ENCODE measurements around the gene PLXND1.
"Not testable (repeated sequence)": the region's sequence is repeated elsewhere in the genome, so short reads cannot be mapped to it uniquely, and the experiment has no call there.

Gene PLXND1

DNA sequence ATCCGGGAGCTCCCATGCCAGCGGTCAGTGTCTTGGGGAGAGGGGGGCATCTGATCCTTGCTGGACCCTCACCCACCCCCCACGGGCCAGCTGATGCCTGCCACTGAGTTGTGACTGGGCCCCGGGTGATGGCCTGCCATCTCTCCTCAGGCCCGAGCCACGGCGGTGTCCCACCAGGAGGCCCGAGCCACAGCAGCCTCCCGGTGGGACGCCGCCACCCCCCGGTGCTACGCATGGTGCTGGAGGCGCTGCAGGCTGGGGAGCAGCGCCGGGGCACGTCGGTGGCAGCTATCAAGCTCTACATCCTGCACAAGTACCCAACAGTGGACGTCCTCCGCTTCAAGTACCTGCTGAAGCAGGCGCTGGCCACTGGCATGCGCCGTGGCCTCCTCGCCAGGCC is 59.2 kb downstream of the PLXND1 start:
- no peak for DNase-seq (ENCODE audit: low spot score)

DNA sequence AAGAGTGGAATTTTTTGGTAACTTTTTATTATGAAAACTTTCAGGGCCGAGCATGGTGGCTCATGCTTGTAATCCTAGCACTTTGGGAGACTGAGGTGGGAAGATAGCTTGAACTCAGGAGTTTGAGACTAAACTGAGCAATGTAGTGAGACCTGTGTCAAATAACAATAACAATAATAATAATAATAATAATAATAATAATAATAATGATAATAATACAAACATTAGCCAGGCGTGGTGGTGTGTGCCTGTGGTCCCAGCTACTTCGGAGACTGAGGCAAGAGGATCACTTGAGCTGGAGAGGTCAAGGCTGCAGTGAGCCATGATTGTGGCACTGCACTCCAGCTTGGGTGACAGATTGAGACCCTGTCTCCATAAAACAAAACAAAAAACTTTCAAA is 60.5 kb downstream of the PLXND1 start:
- not testable (repeated sequence) for DNase-seq (ENCODE audit: low spot score)

DNA sequence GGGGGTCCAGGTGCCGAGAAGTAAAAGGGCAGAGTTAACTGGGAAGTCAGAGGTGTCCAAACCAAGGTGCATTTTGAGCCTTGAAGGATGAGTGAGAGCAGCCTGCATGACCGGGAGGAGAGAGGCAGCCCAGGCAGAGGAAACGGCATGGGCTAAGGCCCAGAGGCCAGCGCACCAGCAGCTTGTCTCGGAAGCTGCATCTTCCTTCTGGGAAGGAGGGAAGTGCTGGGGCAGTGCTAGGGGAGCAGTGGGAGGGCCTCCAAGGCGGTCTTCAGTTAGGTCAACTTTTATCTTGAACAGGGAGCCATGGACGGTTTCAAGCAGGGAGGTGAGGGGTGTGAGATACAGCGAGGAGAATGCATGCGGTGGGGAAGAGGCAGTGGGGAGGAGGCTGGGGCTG is 62.5 kb downstream of the PLXND1 start:
- DNase-seq (ENCODE audit: low spot score) = no peak

DNA sequence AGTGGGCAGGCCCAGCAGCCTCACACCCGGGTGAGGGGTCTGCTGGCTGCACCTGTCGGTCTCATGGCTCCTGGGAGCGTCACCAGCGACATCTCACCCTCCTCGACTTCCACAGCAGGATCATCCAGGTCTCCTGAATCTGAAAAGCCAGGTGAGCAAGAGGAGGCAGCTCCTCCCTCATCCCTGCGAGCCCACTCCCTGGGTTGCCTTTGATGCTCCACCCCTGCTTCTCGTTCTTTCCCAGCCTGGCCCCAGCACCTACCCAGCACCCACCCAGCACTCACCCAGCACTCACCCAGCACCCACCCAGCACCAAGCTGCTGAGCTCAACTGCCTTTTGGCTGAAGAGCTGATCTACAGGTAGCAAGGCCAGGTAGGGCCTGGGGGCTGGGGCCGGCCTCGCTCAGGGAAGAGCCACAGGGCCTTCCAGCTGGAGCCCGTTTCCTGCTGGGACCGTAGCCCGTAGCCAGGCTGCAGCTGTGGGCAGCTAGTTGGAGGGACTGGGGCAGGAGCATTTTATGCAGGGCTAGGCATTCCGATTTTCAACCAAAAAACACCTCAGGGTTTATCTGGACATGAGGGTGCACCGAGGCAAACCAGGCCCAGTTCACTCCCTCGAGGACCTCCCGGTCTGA is 63.2 kb downstream of the PLXND1 start, which contains the start of gene H1-8:
H1-8 (plus strand) TSS at position 20 of the 635 bp plus-strand sequence; CDS start at position 64, 44 bp downstream.
- no peak for DNase-seq (ENCODE audit: low spot score)

DNA sequence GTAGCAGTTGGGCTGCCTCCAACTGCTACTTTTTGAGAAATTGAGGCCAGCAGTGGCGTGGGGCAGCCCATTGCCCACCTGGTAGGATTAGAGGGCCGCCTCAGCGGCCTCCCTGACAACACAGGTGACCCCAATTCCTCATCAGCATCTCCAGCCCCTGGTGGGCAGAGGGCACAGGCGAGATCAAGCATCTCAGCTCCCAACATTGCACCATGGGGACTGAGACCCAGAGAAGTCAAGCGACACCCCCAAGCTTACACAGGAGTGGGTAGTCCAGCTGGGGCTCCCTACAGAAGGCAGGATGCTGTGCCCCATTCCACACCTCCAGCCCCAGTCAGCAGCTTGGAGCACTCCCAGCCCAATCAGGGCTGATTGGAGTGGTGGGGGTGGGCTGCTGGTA is 63.7 kb downstream of the PLXND1 start:
- no peak for DNase-seq (ENCODE audit: low spot score)

DNA sequence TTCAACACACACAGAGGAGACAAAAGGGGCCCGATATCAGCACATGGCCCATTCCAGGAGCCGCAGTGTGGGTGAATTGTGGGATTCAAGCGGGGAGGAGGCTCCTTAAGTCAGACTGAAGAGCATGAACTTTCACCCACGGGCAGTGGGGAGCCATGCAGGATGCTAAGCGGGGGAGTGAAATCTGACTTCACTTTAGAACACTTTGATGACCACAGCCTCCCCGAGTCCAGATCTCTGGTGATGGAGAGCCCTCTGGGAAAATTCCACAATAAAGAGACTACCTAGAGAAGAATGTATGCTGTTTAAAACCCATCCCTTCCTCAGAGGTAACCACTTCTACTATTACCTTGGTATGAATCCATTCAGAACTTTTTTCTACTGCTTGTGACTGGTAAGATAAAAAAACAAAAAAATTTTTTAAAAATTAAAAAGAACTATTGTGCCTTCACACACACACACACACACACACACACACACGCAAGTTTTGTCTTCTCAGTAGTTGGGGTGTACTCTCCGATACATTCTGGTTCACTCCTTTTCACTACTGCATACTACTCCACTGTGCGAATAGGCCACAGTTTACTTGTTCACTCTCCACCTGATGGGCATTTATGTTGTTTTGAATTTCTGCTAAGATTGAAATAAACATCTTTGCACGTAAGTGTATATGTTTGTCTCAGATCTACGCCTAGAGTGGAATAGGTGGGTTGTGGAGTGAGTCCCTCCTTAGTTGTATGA is 65.5 kb downstream of the PLXND1 start:
- no peak for DNase-seq (ENCODE audit: low spot score)

DNA sequence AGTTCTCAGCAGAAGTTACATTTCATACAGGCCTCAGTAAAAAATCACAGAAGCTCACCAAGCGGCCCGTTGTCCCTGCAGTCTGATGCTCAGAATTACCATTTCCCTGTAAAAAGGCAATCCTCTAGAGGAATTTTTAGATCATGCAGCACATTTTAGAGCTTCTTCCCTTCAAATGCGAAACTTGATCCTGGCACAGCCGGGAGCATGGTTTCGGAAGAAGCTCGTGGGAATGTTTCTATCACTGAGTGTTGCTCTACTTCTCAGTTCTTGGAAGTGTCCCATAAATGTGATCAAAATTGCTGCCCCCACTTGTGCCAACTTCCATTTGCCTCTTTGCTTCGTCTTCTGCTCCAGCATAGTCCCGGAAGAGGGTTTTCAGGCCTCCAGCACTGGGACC is 67.3 kb downstream of the PLXND1 start:
- no peak for DNase-seq (ENCODE audit: low spot score)

DNA sequence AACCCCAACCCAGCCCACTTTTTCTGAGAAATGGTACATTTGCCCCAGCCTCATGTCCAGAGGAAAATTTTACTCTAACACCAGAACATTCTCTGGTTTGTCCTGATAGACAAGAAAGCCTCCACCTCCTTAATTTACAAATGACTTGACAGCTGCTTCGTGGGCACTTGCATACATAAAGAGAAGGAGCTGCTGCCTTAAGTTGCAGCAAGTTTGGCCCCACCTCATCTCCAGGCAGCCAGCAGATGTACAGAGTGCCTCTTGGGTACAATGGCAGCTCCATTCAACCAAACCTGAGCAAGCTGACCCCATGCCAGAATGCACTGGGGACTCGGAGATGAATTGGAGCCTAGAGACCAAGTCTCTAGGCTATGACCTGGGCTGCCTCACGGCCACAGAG is 69.7 kb downstream of the PLXND1 start:
- DNase-seq (ENCODE audit: low spot score) = no peak

DNA sequence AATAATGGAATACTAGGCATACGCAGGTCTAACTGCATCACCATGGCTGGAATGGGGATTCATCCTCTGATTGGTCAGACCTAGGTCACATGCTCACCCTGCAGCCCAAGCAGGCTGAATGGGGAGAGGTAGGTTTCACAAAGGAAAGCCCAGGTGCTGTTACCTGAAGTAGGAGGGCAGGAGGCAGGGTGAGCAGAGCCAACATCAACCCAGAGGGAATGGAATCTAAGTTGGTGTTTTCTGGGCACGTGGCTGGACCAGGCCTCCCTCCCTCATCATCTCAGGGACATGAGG is 70.2 kb downstream of the PLXND1 start:
- DNase-seq (ENCODE audit: low spot score) = no peak

DNA sequence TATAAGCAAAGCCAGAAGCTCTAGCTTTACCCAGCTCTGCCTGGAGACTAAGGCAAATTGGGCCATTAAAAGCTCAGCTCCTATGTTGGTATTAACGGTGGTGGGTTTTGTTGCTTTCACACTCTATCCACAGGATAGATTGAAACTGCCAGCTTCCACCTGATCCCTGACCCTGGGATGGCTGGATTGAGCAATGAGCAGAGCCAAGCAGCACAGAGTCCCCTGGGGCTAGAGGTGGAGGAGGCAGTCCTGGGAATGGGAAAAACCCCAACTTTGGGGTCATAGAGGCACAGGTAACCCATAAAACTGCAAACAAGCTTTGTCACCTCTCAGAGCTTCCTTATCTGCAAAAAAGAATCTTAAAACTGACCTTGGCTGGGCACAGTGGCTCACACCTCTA is 71.4 kb downstream of the PLXND1 start:
- no peak for DNase-seq (ENCODE audit: low spot score)

DNA sequence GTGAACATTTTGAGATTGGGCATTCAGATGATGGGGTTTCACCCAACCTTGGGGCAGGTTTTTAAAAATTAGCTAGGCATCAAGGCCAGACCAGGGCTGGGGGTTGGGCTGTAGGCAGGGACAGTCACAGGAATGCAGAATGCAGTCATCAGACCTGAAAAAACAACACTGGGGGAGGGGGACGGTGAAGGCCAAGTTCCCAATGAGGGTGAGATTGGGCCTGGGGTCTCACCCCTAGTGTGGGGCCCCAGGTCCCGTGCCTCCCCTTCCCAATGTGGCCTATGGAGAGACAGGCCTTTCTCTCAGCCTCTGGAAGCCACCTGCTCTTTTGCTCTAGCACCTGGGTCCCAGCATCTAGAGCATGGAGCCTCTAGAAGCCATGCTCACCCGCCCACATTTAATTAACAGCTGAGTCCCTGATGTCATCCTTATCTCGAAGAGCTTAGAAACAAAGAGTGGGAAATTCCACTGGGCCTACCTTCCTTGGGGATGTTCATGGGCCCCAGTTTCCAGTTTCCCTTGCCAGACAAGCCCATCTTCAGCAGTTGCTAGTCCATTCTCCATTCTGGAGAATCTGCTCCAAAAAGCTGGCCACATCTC is 71.9 kb downstream of the PLXND1 start:
- DNase-seq (ENCODE audit: low spot score) = no peak

DNA sequence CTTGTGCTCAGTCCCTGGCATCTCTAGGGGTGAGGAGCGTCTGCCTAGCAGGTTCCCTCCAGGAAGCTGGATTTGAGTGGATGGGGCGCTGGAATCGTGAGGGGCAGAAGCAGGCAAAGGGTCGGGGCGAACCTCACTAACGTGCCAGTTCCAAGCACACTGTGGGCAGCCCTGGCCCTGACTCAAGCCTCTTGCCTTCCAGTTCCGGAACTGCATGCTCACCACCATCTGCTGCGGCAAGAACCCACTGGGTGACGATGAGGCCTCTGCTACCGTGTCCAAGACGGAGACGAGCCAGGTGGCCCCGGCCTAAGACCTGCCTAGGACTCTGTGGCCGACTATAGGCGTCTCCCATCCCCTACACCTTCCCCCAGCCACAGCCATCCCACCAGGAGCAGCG is 73.1 kb downstream of the PLXND1 start:
- DNase-seq (ENCODE audit: low spot score) = no peak

DNA sequence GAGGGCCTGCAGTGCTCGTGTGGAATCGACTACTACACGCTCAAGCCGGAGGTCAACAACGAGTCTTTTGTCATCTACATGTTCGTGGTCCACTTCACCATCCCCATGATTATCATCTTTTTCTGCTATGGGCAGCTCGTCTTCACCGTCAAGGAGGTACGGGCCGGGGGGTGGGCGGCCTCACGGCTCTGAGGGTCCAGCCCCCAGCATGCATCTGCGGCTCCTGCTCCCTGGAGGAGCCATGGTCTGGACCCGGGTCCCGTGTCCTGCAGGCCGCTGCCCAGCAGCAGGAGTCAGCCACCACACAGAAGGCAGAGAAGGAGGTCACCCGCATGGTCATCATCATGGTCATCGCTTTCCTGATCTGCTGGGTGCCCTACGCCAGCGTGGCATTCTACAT is 74.2 kb downstream of the PLXND1 start:
- no peak for DNase-seq (ENCODE audit: low spot score)

DNA sequence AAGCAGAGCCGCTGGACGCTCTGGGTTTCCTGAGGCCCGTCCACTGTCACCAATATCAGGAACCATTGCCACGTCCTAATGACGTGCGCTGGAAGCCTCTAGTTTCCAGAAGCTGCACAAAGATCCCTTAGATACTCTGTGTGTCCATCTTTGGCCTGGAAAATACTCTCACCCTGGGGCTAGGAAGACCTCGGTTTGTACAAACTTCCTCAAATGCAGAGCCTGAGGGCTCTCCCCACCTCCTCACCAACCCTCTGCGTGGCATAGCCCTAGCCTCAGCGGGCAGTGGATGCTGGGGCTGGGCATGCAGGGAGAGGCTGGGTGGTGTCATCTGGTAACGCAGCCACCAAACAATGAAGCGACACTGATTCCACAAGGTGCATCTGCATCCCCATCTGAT is 74.8 kb downstream of the PLXND1 start:
- DNase-seq (ENCODE audit: low spot score) = no peak

DNA sequence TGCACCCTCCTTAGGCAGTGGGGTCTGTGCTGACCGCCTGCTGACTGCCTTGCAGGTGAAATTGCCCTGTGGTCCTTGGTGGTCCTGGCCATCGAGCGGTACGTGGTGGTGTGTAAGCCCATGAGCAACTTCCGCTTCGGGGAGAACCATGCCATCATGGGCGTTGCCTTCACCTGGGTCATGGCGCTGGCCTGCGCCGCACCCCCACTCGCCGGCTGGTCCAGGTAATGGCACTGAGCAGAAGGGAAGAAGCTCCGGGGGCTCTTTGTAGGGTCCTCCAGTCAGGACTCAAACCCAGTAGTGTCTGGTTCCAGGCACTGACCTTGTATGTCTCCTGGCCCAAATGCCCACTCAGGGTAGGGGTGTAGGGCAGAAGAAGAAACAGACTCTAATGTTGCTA is 75.7 kb downstream of the PLXND1 start:
- DNase-seq (ENCODE audit: low spot score) = no peak

DNA sequence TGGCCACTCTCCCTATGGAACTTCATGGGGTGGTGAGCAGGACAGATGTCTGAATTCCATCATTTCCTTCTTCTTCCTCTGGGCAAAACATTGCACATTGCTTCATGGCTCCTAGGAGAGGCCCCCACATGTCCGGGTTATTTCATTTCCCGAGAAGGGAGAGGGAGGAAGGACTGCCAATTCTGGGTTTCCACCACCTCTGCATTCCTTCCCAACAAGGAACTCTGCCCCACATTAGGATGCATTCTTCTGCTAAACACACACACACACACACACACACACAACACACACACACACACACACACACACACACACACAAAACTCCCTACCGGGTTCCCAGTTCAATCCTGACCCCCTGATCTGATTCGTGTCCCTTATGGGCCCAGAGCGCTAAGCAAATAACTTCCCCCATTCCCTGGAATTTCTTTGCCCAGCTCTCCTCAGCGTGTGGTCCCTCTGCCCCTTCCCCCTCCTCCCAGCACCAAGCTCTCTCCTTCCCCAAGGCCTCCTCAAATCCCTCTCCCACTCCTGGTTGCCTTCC is 76.2 kb downstream of the PLXND1 start:
- no peak for DNase-seq (ENCODE audit: low spot score)

DNA sequence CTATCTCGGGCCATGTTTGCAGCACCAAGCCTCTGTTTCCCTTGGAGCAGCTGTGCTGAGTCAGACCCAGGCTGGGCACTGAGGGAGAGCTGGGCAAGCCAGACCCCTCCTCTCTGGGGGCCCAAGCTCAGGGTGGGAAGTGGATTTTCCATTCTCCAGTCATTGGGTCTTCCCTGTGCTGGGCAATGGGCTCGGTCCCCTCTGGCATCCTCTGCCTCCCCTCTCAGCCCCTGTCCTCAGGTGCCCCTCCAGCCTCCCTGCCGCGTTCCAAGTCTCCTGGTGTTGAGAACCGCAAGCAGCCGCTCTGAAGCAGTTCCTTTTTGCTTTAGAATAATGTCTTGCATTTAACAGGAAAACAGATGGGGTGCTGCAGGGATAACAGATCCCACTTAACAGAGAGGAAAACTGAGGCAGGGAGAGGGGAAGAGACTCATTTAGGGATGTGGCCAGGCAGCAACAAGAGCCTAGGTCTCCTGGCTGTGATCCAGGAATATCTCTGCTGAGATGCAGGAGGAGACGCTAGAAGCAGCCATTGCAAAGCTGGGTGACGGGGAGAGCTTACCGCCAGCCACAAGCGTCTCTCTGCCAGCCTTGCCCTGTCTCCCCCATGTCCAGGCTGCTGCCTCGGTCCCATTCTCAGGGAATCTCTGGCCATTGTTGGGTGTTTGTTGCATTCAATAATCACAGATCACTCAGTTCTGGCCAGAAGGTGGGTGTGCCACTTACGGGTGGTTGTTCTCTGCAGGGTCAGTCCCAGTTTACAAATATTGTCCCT is 76.9 kb downstream of the PLXND1 start:
- no peak for DNase-seq (ENCODE audit: low spot score)

DNA sequence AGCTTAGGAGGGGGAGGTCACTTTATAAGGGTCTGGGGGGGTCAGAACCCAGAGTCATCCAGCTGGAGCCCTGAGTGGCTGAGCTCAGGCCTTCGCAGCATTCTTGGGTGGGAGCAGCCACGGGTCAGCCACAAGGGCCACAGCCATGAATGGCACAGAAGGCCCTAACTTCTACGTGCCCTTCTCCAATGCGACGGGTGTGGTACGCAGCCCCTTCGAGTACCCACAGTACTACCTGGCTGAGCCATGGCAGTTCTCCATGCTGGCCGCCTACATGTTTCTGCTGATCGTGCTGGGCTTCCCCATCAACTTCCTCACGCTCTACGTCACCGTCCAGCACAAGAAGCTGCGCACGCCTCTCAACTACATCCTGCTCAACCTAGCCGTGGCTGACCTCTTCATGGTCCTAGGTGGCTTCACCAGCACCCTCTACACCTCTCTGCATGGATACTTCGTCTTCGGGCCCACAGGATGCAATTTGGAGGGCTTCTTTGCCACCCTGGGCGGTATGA is 77.8 kb downstream of the PLXND1 start, which contains the start of gene RHO:
RHO (plus strand) TSS at position 51 of the 512 bp plus-strand sequence; CDS start at position 146, 95 bp downstream.
- DNase-seq (ENCODE audit: low spot score) = no peak

DNA sequence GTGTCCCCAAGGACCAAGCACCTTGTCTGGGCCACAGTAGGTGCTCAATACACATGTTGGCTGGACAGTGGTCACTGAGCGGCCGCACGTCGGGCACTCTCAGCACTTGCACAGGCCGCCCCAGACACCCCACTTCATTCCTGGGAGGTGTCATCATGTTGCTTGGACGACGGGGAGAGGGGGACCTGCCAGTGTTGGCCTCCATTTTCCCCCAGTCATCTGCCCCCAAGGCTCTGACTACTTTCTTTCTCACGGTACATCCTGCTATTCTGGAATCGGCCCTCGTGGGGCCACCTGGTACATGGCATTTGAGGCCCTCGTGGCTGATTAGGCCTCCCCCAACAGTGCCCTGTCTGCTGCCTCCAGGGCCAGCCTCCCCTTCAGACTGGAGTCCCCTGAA is 79.2 kb downstream of the PLXND1 start:
- DNase-seq (ENCODE audit: low spot score) = no peak

DNA sequence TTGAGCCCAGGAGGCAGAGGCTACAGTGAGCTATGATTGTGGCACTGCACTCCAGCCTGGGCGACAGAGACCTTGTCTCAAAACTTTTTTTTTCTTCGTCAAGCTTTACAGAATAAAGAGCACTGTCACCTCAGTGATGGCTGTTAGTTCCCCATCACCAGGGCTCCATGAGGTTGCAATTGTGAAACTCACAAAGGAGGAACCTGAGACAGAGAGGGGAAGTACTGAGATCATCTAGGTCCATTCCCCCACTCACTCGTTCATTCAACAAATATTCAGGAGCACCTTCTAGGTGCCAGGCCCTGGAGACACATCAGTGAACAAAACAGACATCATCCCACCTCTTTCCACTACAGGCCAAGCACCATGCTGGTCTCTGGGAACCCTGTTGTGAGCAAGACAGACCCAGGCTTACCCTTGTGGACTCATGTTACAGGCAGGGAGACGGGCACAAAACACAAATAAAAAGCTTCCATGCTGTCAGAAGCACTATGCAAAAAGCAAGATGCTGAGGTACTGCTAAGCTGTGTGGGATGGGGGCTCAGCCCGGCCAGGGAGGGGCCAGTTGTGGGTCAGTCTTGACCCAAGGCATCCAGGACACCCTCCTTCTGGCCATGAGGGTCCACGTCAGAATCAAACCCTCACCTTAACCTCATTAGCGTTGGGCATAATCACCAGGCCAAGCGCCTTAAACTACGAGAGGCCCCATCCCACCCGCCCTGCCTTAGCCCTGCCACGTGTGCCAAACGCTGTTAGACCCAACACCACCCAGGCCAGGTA is 80.2 kb downstream of the PLXND1 start:
- DNase-seq (ENCODE audit: low spot score) = no peak

DNA sequence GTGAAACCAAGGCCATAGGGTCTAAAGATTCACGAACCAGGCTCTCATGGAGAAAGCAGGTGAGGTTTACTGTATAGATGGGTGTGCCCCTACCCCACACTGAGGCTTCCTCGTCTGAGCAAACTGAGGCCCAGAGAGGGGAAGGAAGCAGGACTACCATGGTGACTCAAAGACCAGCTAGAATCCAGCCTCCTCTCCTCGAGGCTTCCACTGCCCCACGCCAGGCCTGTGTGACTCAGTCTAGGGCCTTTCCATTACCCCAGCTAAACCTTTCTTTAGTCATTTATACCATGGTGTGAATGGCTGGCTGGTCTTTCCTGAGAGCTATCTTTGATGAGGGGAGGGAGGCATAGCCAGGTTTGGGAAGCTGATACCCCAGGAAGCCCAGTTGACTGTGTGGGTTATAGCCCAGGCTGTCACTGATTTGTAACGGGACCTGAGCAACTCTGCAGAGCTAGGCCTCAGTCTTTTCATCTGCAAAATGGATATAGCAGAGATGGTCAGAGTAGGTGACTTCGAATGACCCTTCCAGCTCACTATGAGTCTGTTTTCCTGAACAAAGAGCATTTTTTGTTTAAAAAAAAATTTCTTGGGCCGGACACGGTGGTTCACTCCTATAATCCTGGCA is 81.0 kb downstream of the PLXND1 start:
- no peak for DNase-seq (ENCODE audit: low spot score)
